ENCODE measurements around the gene PRR7. TPM values are rescaled to one million over a fixed set of nuclear protein-coding genes. Genes with fewer than 3 reads are reported as not detected.

PRR7 gene
- total and polyA plus RNA-seq, 2 donors = 1.6 to 3.6 TPM

DNA sequence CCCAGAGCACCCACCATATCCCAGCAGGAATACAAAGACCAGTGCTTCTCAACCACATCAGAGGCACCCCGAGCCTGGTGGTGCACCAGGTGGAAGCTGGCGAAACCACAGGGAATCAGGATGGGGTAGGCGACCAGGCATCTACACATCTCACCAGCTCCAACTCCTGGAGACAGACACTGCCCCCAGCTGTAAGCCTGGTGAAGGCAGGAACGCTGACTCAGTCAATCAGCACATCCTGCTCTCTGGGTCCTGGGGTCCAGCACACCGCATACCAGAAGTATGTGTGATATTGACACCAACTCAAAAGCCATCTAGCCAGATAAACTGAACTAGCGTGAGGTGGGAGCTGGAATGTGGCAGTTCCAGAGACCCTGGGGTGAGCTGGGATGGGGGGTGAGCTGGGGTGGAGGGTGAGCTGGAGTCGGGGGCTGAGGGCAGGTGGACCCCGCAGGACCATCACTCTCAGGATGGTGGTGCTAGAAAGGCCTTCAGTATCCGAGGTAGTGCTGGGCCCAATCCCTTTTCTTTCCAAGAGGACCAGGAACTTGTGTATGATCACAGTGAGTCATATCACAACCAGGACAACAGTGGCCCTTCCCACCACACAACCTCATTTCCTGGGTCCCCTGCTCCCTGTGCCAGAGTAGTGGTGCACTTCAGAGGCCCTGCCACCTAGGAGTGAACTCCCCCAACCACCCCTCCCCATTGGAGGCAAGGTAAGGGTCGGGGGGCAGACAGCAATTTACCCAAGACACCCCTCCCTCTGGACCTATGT is 24.3 kb downstream of the PRR7 start:
- no peak overlapping the region for H3K27ac ChIP-seq (ENCODE audit: low read depth in 1 of 2, low read length in 1 of 2)
- H3K27me3 ChIP-seq (ENCODE audit: control insufficient read depth in 2 of 2, insufficient read depth in 1 of 2, low read length in 1 of 2) = peaks cover 0 to 8% of the 10 kb centered on the region in 2 donors
- no peak for DNase-seq (ENCODE audit: low read depth in 6 of 9, low spot score in 9 of 9)
- WGBS = 81% methylated on average over 10 of the region's 10 CpGs
- peaks cover 28 to 33% of the 10 kb centered on the region in 2 donors for H3K36me3 ChIP-seq (ENCODE audit: control insufficient read depth in 2 of 2, insufficient read depth in 2 of 2, low read length in 1 of 2)
- peaks cover 24 to 53% of the 10 kb centered on the region in 2 donors for H3K4me1 ChIP-seq (ENCODE audit: control insufficient read depth in 2 of 2, insufficient read depth in 2 of 2, low read length in 2 of 2)
- H3K4me3 ChIP-seq (ENCODE audit: low read length in 2 of 2) = no peak overlapping the region
- H3K9me3 ChIP-seq (ENCODE audit: control insufficient read depth in 2 of 2, insufficient read depth in 1 of 2, low read length in 1 of 2) = peaks cover 0 to 3% of the 10 kb centered on the region in 2 donors

DNA sequence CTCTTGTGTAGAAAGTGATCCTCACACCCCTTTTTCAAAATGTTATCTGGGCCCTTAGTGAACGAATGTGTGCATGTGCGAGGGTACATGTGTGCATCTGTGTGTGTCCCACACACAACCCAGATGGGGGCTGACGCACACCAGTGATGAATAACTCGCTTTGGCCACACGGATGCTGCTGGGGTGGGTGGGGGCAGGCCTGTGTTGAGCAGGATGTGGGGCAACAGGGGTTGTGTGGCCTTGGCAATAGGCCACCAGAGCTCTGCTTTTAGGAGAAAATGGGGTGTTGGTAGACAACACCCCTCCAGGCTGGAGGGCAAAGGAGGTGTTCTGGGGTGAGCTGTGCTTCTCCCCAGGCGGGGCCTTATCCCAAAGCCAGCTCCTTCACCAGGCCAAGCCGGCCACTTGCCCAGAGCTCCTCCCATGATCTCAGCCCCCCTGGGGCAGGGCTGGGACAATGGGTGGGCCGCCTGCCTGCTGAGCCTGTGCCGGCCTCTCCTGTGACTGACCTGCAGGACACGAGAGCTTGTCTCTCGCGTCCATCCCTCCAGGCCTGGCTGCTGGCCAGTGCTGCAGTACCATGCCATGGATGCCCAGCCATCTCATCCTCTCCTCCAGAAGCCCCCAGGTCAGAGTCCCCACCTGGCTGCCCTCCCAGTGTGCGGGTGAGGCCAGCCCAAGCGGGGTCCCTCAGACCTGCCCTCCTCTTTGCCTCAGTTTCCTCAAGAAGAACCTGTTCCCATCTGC is 25.2 kb downstream of the PRR7 start:
- H3K4me1 ChIP-seq (ENCODE audit: control insufficient read depth in 2 of 2, insufficient read depth in 2 of 2, low read length in 2 of 2) = peaks cover 24 to 61% of the 10 kb centered on the region in 2 donors
- H3K4me3 ChIP-seq (ENCODE audit: low read length in 2 of 2) = peak overlapping the region; percentile 44 to 81
- peaks cover 0 to 8% of the 10 kb centered on the region in 2 donors for H3K27me3 ChIP-seq (ENCODE audit: control insufficient read depth in 2 of 2, insufficient read depth in 1 of 2, low read length in 1 of 2)
- H3K9me3 ChIP-seq (ENCODE audit: control insufficient read depth in 2 of 2, insufficient read depth in 1 of 2, low read length in 1 of 2) = peaks cover 0 to 3% of the 10 kb centered on the region in 2 donors
- no peak overlapping the region for H3K27ac ChIP-seq (ENCODE audit: low read depth in 1 of 2, low read length in 1 of 2)
- WGBS = 93% methylated on average over 14 of the region's 14 CpGs
- DNase-seq (ENCODE audit: low read depth in 6 of 9, low spot score in 9 of 9) = no peak
- peaks cover 20 to 24% of the 10 kb centered on the region in 2 donors for H3K36me3 ChIP-seq (ENCODE audit: control insufficient read depth in 2 of 2, insufficient read depth in 2 of 2, low read length in 1 of 2)

DNA sequence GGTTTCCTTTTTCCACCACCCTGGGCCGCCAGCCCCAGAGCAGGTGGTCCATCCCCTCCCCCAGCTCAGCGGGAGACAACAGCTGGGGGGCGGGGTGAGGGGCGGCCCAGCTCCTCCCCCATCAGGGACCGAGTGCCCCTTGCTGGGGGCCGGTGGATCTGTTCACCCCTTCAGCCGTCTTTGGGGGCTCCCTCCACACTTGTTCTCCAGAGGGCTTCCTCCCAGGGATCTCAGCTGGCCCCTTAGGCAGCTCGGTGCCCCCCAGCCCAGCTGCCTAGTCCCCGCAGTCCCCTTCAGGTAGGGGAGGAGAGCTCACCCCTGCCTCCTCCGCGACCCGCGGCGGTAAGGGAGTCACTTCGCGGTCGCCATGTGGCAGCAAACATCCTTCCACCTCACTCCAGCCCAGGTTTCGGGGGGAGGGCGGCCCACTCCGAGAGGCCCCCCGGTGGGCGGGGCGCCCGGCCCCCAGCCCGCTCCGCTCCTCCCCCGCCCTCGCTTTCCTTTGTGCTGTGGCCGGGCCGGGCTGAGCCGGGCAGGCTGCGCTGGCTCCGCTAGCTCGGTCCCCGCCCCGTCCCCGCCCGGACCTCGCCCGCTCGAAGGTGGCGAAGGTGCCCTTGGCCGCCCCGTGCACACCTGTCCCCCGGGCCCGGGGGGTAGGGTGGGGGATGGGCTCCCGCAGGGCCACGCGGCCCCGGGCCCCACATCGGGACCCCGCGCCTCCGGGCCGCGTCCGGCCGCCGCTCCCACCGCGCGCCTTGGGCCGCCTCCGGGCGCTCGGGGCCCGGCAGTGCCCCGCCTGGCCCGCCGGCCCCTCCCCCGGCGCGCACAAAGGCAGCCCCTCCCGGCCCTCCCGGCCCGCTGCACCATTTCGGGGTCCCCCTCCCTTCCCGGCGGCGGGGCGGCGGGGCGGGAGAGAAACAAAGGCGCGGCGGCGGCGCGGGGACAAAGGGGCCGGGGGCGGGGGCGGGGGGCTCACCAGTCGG is 26.1 kb downstream of the PRR7 start:
- peak overlapping the region; percentile 8 to 58 for H3K27ac ChIP-seq (ENCODE audit: low read depth in 1 of 2, low read length in 1 of 2)
- H3K36me3 ChIP-seq (ENCODE audit: control insufficient read depth in 2 of 2, insufficient read depth in 2 of 2, low read length in 1 of 2) = peaks cover 11 to 15% of the 10 kb centered on the region in 2 donors
- under 1% methylated on average over 93 of the region's 93 CpGs for WGBS
- H3K27me3 ChIP-seq (ENCODE audit: control insufficient read depth in 2 of 2, insufficient read depth in 1 of 2, low read length in 1 of 2) = peaks cover 0 to 8% of the 10 kb centered on the region in 2 donors
- H3K9me3 ChIP-seq (ENCODE audit: control insufficient read depth in 2 of 2, insufficient read depth in 1 of 2, low read length in 1 of 2) = peaks cover 0 to 3% of the 10 kb centered on the region in 2 donors
- peak in 7 of 9 donors; percentile 45 to 83 (median 56) for DNase-seq (ENCODE audit: low read depth in 6 of 9, low spot score in 9 of 9)
- H3K4me3 ChIP-seq (ENCODE audit: low read length in 2 of 2) = peak overlapping the region; percentile 44 to 81
- H3K4me1 ChIP-seq (ENCODE audit: control insufficient read depth in 2 of 2, insufficient read depth in 2 of 2, low read length in 2 of 2) = peaks cover 24 to 65% of the 10 kb centered on the region in 2 donors

DNA sequence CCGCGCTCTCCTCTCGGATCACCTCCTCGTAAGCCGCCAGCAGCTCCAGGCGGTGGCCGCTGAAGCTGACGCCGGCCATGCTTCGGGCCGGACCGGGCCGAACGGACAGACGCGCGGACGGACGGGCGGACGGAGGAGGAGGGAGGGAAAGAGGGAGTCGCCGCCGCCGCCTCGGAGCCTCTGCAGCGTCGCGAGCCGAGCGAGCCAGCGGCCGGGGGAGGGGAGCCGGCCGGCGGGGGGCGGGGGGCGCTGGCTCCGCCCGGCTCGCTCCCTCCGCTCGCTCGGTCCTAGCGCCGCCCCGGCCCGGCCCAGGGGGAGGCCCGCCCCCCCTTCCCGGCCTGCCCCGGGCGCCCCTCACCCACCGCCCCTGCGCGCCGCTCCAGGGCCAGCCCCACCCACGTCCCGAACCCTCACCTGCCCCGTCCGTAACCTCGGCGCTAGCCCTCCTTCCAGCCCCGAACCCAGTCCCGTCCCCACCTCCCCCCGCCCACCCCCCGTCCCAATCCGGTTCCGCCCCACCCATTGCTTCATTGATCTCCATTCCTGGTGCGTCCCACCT is 26.9 kb downstream of the PRR7 start, which contains the start of gene DBN1:
Gene DBN1 (minus strand): TSS at position 192 of the 559 bp plus-strand sequence. CDS start 113 bp downstream, at position 79.
- Histone ChIP-seq H3K4me1 (ENCODE audit: control insufficient read depth in 2 of 2, insufficient read depth in 2 of 2, low read length in 2 of 2) (peaks cover 25 to 71% of the 10 kb centered on the region in 2 donors), H3K27ac (ENCODE audit: low read depth in 1 of 2, low read length in 1 of 2) (peak within 1 kb of the TSS; percentile 8 to 58), H3K27me3 (ENCODE audit: control insufficient read depth in 2 of 2, insufficient read depth in 1 of 2, low read length in 1 of 2) (peaks cover 0 to 8% of the 10 kb centered on the region in 2 donors), H3K36me3 (ENCODE audit: control insufficient read depth in 2 of 2, insufficient read depth in 2 of 2, low read length in 1 of 2) (peaks cover 7 to 9% of the 10 kb centered on the region in 2 donors), H3K4me3 (ENCODE audit: low read length in 2 of 2) (peak within 1 kb of the TSS; percentile 44 to 81), H3K9me3 (ENCODE audit: control insufficient read depth in 2 of 2, insufficient read depth in 1 of 2, low read length in 1 of 2) (peaks cover 0 to 3% of the 10 kb centered on the region in 2 donors)
- WGBS = 4% methylated on average over 68 of the region's 69 CpGs
- peak in 2 of 9 donors; percentile 45 to 69 for DNase-seq (ENCODE audit: low read depth in 6 of 9, low spot score in 9 of 9)

DNA sequence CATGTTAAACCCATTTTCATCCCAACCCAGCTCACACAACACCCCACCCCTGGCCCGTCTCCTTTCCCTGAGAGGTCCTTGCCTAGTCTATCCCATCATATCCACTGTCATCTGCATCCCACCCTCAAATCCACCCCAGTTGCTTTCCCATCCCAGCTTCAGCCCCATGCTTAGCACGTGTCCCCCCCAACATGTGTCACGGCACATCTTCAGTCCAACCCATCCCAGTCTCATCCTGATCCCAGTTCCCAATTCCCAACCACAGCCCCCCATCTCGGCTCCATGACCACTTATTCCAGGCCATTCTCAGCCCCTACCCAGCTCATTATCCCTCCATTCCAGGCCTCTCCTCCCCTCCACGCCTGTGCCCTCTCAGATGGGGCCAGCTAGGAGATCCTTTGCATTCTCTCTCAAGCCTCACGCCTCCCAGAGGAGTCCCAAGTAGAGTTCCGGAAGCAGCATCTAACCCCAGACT is 27.4 kb downstream of the PRR7 start:
- H3K4me3 ChIP-seq (ENCODE audit: low read length in 2 of 2) = peak overlapping the region in 1 of 2 donors; percentile 81
- WGBS = 88% methylated on average over 7 of the region's 7 CpGs
- peaks cover 0 to 8% of the 10 kb centered on the region in 2 donors for H3K27me3 ChIP-seq (ENCODE audit: control insufficient read depth in 2 of 2, insufficient read depth in 1 of 2, low read length in 1 of 2)
- H3K4me1 ChIP-seq (ENCODE audit: control insufficient read depth in 2 of 2, insufficient read depth in 2 of 2, low read length in 2 of 2) = peaks cover 30 to 77% of the 10 kb centered on the region in 2 donors
- peaks cover 0 to 3% of the 10 kb centered on the region in 2 donors for H3K9me3 ChIP-seq (ENCODE audit: control insufficient read depth in 2 of 2, insufficient read depth in 1 of 2, low read length in 1 of 2)
- peaks cover 5 to 7% of the 10 kb centered on the region in 2 donors for H3K36me3 ChIP-seq (ENCODE audit: control insufficient read depth in 2 of 2, insufficient read depth in 2 of 2, low read length in 1 of 2)
- DNase-seq (ENCODE audit: low read depth in 6 of 9, low spot score in 9 of 9) = no peak
- H3K27ac ChIP-seq (ENCODE audit: low read depth in 1 of 2, low read length in 1 of 2) = no peak overlapping the region

DNA sequence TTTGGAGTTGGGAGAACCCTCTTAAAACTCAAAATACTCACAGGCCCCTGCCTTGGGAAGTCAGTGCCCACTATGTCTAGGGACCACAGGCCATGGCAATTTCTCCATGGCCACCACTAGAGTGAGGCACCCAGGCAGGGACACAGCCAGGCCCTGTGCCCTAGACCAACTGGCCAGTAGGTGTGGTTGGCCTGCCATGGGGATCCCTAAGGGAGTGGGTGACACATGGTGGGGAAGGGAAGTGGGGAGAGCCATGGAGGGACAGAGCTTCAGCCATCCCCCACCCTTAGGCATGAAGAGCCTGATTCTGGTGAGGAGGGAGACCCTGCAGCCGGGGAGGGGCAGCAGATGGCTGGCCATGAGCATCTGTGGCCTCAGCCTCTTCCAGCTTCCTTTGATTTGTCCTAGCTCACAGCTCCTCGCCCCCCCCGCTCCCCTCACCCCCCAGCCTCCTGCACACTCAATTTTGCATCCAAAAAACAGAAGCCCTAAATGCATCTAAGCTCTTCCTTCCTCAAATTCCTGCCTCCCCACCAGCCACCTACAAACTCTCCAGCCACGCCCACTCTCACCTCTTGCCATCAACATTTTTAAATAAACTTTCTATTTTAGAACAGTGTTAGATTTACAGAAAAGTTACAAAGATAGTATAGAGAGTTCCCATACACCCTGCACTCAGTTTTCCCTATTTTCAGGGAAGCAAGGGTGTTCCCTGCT is 28.4 kb downstream of the PRR7 start:
- H3K4me1 ChIP-seq (ENCODE audit: control insufficient read depth in 2 of 2, insufficient read depth in 2 of 2, low read length in 2 of 2) = peaks cover 36 to 81% of the 10 kb centered on the region in 2 donors
- peaks cover 0 to 7% of the 10 kb centered on the region in 2 donors for H3K36me3 ChIP-seq (ENCODE audit: control insufficient read depth in 2 of 2, insufficient read depth in 2 of 2, low read length in 1 of 2)
- H3K9me3 ChIP-seq (ENCODE audit: control insufficient read depth in 2 of 2, insufficient read depth in 1 of 2, low read length in 1 of 2) = peaks cover 0 to 3% of the 10 kb centered on the region in 2 donors
- H3K27ac ChIP-seq (ENCODE audit: low read depth in 1 of 2, low read length in 1 of 2) = no peak overlapping the region
- H3K4me3 ChIP-seq (ENCODE audit: low read length in 2 of 2) = no peak overlapping the region
- no peak for DNase-seq (ENCODE audit: low read depth in 6 of 9, low spot score in 9 of 9)
- H3K27me3 ChIP-seq (ENCODE audit: control insufficient read depth in 2 of 2, insufficient read depth in 1 of 2, low read length in 1 of 2) = peaks cover 0 to 8% of the 10 kb centered on the region in 2 donors
- 37% methylated on average over 4 of the region's 4 CpGs for WGBS

DNA sequence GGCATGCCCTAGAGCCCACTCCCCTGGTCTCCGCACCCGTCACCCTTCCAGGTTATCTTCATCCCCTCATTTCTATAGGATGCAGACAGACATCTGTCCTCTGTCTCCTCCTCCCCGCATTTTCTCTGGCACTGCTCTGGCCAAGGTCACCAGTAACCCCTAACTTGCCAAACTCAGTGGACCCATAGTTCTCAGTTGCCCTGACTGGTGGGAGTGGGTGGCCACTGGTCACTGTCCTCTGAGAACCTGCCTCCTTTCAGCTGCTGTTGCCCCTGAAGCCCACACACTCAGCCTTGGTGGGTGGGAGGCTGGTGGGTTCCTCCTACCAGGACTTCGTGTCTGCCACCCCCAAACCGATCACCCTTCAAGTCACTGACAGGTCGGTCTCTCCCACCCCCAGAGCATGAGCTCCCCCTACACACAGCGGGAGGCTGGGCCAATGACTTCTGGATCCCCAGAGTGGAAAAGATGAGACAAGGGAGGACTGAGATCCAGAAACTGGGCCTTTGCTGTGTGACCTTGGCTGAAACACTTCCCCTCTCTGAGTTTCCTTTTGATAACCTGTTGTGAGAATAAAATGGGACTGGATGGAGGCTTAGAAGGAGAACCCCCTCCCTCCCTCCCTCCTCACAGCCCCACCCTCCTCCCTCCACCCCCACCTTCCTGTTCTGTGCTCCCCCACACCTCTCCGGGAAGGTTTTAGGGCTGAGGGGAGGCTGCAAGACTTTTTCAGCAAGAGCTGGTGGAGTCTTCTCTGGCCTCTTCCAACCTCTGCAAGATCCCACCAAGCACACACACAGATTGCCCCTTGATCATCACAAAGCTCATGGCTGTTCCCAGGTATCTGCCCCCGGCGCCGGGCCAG is 29.2 kb downstream of the PRR7 start:
- whole genome bisulfite sequencing = 83% methylated on average over 11 of the region's 11 CpGs
- DNase-seq (ENCODE audit: low read depth in 6 of 9, low spot score in 9 of 9) = no peak
- Histone ChIP-seq H3K4me3 (ENCODE audit: low read length in 2 of 2) (no peak overlapping the region), H3K27me3 (ENCODE audit: control insufficient read depth in 2 of 2, insufficient read depth in 1 of 2, low read length in 1 of 2) (peaks cover 0 to 8% of the 10 kb centered on the region in 2 donors), H3K4me1 (ENCODE audit: control insufficient read depth in 2 of 2, insufficient read depth in 2 of 2, low read length in 2 of 2) (peaks cover 31 to 73% of the 10 kb centered on the region in 2 donors), H3K9me3 (ENCODE audit: control insufficient read depth in 2 of 2, insufficient read depth in 1 of 2, low read length in 1 of 2) (peaks cover 0 to 3% of the 10 kb centered on the region in 2 donors), H3K36me3 (ENCODE audit: control insufficient read depth in 2 of 2, insufficient read depth in 2 of 2, low read length in 1 of 2) (peaks cover 0 to 6% of the 10 kb centered on the region in 2 donors), H3K27ac (ENCODE audit: low read depth in 1 of 2, low read length in 1 of 2) (peak overlapping the region in 1 of 2 donors; percentile 13)
